Stimulated activated CD4-positive, alpha-beta T cell treated with anti-CD3 and anti-CD28 coated beads, Interleukin-2, amount 100 ng/mL, for 24 hours (primary cell): ENCODE data around the gene AP4M1.
"Not testable (repeated sequence)": the region's sequence is repeated elsewhere in the genome, so short reads cannot be mapped to it uniquely, and the experiment has no call there.

Source experiments
- DNase-seq, 2 donors: peaks; one replicate each; pipeline ENCODE4 v3.0.0-alpha.2; 2020

The AP4M1 gene

DNA sequence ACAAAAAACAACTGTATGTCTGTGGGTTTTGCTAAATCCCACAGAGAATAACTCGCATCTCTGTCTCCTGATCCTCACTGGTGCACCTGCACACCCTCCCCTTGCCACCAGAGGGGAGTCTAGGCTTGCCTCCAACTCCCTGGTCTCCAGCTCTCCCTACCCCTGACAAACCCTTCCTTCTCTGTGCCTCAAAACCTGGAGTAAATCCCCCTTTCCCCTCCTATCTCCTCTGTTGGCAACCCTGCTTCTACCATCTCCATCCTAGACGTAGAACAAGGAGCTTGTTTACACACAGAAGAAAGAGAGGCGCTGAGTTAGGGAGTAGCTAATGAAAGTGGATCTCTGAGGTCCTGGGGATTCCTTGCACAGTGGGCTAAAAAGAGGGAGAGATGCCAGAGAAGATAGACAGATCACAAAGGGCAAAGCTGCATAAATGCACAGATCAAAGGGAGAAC is 31.3 kb downstream of the AP4M1 start:
- peak; percentile 66 to 68 for DNase-seq

GRCh38 chr7:100137851-100138760 is 36.7 kb downstream of the AP4M1 start:
- DNase-seq: no peak

DNA sequence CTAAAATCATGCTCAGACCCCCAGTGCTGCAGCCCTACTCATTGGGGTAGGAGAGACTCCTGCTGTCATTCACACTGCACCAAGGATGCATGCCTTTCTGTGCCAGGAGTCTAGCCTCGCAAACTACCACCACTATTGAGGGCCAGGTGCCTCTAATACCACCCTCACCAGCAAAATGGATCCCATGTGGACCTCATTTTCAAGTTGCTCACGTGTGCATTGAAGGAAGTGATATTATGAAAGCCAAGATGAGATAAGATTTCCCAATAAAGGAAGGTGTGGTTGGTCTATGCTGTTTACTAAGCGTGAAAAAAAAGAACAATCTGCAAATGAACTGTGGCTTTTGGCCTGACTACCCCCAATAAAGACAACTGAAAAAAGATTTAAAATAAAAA is 40.1 kb downstream of the AP4M1 start:
- DNase-seq: no peak

DNA sequence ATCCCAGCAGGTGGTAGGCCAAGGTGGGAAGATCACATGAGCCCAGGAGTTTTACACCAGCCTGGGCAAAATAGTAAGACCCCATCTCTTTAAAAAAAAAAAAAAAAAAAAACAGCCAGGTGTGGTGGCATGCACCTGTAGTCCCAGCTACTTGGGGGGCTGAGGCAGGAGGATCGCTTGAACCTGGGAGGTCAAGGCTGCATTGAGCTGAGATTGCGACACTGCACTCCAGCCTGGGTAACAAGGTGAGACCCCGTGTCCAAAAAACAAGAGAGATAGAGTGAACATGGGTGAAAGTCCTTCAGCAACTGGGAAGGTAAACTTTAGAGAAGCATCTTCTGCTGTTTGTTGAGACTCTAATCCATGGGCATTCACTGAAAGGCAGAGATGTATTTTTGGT is 41.0 kb downstream of the AP4M1 start:
- no peak for DNase-seq

DNA sequence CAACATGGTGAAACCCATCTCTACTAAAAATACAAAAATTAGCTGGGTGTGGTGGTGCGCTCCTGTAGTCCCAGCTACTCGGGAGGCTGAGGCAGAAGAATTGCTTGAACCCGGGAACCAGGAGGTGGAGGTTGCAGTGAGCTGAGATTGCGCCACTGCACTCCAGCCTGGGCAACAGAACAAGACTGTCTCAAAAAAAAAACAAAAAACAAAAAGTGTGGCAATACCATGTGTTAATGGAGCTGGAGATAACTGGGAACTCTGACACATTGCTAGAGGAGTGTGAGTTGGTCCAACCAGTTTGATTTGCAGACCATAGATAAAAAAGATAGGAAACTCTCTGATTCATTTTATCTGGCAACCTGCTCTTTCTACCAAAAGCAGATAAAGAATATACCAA is 44.9 kb downstream of the AP4M1 start:
- not testable (repeated sequence) for DNase-seq

DNA sequence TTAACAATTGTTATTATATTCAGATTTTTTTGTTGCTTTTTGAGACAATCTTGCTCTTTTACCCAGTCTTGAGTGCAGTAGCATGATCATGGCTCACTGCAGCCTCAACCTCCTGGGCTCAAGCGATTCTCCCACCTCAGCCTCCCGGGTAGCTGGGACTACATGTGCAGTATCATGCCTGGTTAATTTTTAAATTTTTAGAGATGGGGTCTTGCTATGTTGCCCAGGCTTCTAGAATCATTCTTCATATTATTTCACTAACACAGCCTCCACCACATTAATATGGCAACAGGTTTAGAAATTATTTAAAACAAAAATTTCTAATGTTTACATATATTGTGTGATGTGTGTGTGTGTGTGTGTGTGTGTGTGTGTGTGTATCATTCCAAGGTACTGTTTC is 45.8 kb downstream of the AP4M1 start:
- no peak for DNase-seq

DNA sequence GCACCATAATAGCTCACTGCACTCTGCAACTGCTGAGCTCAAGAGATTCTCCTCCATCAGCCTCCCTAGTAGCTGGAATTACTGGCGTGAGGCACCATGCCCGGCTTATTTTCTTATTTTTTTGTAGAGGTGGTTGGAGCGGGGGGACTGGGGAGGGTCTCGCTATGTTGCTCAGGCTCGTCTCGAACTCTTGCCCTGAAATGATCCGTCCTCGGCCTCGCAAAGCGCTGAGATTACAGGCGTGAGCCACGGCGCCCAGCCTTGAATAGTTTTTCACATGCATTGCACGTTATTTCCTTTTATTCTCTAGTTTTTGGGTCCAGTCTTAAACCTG is 46.7 kb downstream of the AP4M1 start:
- DNase-seq: no peak

GRCh38 chr7:100148559-100149328 is 47.3 kb downstream of the AP4M1 start, which contains the start of gene LAMTOR4:
LAMTOR4 (plus strand) TSS chr7:100148918; CDS start chr7:100148973, 55 bp downstream.
- DNase-seq: peak; percentile 96 to 97

GRCh38 chr7:100152404-100152803 is 51.0 kb downstream of the AP4M1 start:
- no peak for DNase-seq

GRCh38 chr7:100152937-100153666 is 51.7 kb downstream of the AP4M1 start:
- no peak for DNase-seq

GRCh38 chr7:100153708-100154535 is 52.5 kb downstream of the AP4M1 start:
- no peak for DNase-seq

DNA sequence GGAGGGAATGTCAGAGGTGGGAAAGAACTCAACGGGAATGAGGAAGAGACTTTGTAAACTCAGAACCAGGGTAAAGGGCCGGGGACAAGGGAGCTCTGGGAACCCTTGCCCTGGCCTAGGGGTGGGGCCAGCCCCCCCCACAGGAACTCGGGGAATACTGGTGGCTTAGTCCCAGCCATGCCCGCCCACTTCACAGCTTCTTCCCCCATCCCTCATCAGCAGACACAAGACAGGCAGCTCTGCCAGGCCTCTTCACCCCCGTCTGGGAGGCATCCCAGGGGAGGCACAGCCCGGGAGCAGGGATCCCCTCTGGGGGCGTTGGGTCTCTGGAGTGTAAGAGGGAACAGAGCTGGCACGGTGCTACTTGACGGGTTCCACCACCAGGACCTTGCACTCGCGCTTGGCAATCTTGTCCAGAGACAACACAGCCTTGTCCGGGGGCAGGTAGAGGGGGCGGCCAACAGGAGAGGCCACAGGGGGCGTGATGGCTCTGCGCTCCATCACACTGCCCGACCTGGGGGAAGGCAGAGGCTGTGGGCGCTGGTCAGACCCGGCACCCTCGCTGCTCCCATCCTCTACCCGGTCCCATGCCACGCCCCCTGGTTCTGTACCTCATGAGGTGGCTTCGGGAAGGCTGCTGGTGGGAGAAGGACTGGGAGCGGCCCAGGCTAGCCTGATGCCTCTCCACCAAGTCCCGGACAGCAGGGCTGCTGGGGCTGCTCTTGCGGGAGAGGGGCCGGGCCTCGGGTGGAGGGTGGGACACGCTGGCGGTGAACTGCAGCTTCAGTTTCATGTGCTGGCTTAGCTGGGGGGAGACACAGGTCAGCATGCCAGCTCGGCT is 53.4 kb downstream of the AP4M1 start:
- no peak for DNase-seq

DNA sequence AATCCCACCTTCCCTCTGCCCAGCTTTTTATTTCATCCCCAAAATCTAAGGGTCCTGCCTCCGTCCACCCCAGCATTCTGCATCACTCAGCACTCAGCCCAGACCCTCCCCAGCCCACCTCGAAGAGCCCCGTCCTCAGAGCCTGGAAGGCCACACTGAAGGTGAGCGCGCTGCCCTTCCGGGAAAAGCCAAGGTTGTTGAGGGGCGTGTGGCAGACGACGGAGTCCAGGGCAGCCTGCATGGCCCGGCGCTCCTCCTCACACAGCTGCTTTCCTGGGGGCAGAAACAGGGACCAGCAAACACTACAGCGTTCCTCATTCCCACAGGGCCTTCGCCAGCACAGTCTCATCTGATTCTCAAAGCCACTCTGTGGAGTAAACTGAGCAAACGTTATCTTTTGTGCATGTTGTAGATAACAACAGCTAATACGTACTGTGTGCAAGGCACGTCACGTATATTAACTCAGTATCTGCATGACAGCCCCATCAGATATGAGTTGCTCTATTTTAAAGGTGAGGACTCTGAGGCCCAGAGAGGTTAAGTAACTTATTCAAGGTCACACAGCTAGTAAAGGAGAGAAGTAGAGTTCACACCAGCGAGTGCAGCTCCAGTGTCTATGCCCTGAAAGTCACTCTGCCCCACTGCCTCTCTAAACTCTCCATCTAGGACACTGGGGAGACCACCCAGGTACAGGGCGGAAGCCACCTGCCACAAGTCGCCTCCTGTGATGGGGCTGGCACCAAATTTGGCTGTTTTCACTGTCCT is 54.3 kb downstream of the AP4M1 start:
- DNase-seq: no peak

DNA sequence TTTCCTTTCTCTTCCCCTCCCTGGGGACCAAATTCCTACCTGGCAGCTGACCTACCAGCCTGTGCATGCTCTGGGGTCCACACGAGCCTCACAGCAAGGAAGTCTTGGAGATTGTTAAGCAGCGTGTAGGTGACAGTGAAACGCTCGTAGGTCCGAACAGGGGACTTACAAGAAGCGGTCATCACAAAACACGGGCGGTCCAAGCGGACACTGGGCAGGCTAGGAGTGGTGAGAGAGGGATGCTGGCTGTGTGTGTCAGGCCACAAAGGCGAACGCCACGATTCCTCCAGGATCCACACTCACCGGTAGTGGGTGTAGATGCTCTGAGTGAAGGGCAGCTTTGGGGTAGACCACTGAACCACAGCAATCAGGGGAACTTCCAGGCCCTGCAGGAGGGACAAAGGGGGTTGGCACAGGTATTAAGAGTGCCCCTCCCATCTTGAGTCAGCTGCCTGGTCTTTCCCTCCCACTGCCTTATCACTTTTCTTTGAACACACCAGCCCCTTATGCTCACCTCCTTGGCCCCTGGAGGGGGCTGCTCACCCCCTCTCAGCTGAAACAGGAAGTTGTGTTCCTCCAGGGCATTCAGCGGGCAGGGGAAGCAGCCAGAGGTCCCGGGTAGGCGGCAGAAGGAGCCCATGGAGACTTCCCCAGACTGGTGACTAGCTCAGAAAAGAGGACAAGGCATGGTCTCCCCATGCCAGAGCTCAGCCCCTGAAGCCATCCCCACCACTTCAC is 55.1 kb downstream of the AP4M1 start:
- DNase-seq: no peak

GRCh38 chr7:100157069-100157333 is 55.6 kb downstream of the AP4M1 start:
- no peak for DNase-seq

GRCh38 chr7:100157334-100158228 is 56.1 kb downstream of the AP4M1 start:
- DNase-seq: no peak
